ENCODE measurements around the gene LRP2.

The LRP2 gene

GRCh38 chr2:169362894-169363559 is 693 bp upstream of the LRP2 start:
- H3K36me3 ChIP-seq (ENCODE audit: control insufficient read depth in 4 of 4, insufficient read depth in 4 of 4, low read length in 3 of 4) = no peaks in the 10 kb centered on the region
- H3K27me3 ChIP-seq (replicated peaks in 2 of 5; ENCODE audit: control insufficient read depth in 4 of 5, insufficient read depth in 5 of 5, low read length in 4 of 5) = peaks cover 0 to 51% (median 32%) of the 10 kb centered on the region in 5 experiments
- no peaks in the 10 kb centered on the region for H3K9me3 ChIP-seq (ENCODE audit: control extremely low read depth in 1 of 5, control insufficient read depth in 4 of 5, insufficient read depth in 2 of 5, low read depth in 1 of 5, low read length in 4 of 5)
- ChIA-PET CTCF (no interaction called here), POLR2A (no interaction called here)
- DNase-seq = no peak
- WGBS (ENCODE audit: insufficient coverage) = 0% methylated on average over 16 of the region's 24 CpGs
- H3K27ac ChIP-seq (ENCODE audit: insufficient read depth in 1 of 2, low read depth in 1 of 2, low read length in 2 of 2, poor library complexity in 1 of 2, severe bottlenecking in 2 of 2) = no peak overlapping the region
- H3K4me3 ChIP-seq (ENCODE audit: control insufficient read depth in 1 of 7, extremely low read depth in 1 of 7, insufficient read depth in 4 of 7, low read depth in 2 of 7, low read length in 6 of 7) = peak overlapping the region; percentile 2 to 92 (median 80)
- peaks cover 6 to 39% (median 37%) of the 10 kb centered on the region in 4 experiments for H3K4me1 ChIP-seq (ENCODE audit: control extremely low read depth in 1 of 4, control insufficient read depth in 4 of 4, insufficient read depth in 4 of 4, low read length in 3 of 4)

GRCh38 chr2:169361706-169362117 is 622 bp downstream of the LRP2 start:
- Histone ChIP-seq H3K4me3 (ENCODE audit: control insufficient read depth in 1 of 7, extremely low read depth in 1 of 7, insufficient read depth in 4 of 7, low read depth in 2 of 7, low read length in 6 of 7) (peak overlapping the region; percentile 2 to 92 (median 80)), H3K27ac (ENCODE audit: insufficient read depth in 1 of 2, low read depth in 1 of 2, low read length in 2 of 2, poor library complexity in 1 of 2, severe bottlenecking in 2 of 2) (no peak overlapping the region), H3K9me3 (ENCODE audit: control extremely low read depth in 1 of 5, control insufficient read depth in 4 of 5, insufficient read depth in 2 of 5, low read depth in 1 of 5, low read length in 4 of 5) (no peaks in the 10 kb centered on the region), H3K36me3 (ENCODE audit: control insufficient read depth in 4 of 4, insufficient read depth in 4 of 4, low read length in 3 of 4) (no peaks in the 10 kb centered on the region), H3K4me1 (ENCODE audit: control extremely low read depth in 1 of 4, control insufficient read depth in 4 of 4, insufficient read depth in 4 of 4, low read length in 3 of 4) (peaks cover 6 to 39% (median 37%) of the 10 kb centered on the region in 4 experiments), H3K27me3 (replicated peaks in 2 of 5; ENCODE audit: control insufficient read depth in 4 of 5, insufficient read depth in 5 of 5, low read length in 4 of 5) (peaks cover 0 to 53% (median 32%) of the 10 kb centered on the region in 5 experiments)
- ChIA-PET CTCF (interaction anchor here (1.3 kb wide), 1 partner anchor 10 kb away, joined by 5 read pairs; no protein-coding TSS in a partner anchor), POLR2A (no interaction called here)
- 0% methylated on average over 24 of the region's 32 CpGs for WGBS (ENCODE audit: insufficient coverage)
- DNase-seq = peak in 2 of 3 donors; percentile 27 to 44

- ChIA-PET POLR2A (interaction anchor here (0.7 kb wide), 1 partner anchor 13 kb away, joined by 3 read pairs; no protein-coding TSS in a partner anchor), CTCF (interaction anchor here (1.3 kb wide), 1 partner anchor 9 kb away, joined by 5 read pairs; no protein-coding TSS in a partner anchor)
- 38% methylated on average over 13 of the region's 20 CpGs for WGBS (ENCODE audit: insufficient coverage)
Observed at GRCh38 chr2:169360984-169361705, 1.2 kb downstream of the LRP2 start.

GRCh38 chr2:169358016-169358415 is 4.3 kb downstream of the LRP2 start:
- Histone ChIP-seq H3K4me1 (ENCODE audit: control extremely low read depth in 1 of 4, control insufficient read depth in 4 of 4, insufficient read depth in 4 of 4, low read length in 3 of 4) (peaks cover 1 to 18% (median 16%) of the 10 kb centered on the region in 4 experiments), H3K9me3 (ENCODE audit: control extremely low read depth in 1 of 5, control insufficient read depth in 4 of 5, insufficient read depth in 2 of 5, low read depth in 1 of 5, low read length in 4 of 5) (no peaks in the 10 kb centered on the region), H3K4me3 (ENCODE audit: control insufficient read depth in 1 of 7, extremely low read depth in 1 of 7, insufficient read depth in 4 of 7, low read depth in 2 of 7, low read length in 6 of 7) (no peak overlapping the region), H3K36me3 (ENCODE audit: control insufficient read depth in 4 of 4, insufficient read depth in 4 of 4, low read length in 3 of 4) (no peaks in the 10 kb centered on the region), H3K27me3 (replicated peaks in 2 of 5; ENCODE audit: control insufficient read depth in 4 of 5, insufficient read depth in 5 of 5, low read length in 4 of 5) (peaks cover 0 to 43% (median 25%) of the 10 kb centered on the region in 5 experiments), H3K27ac (ENCODE audit: insufficient read depth in 1 of 2, low read depth in 1 of 2, low read length in 2 of 2, poor library complexity in 1 of 2, severe bottlenecking in 2 of 2) (no peak overlapping the region)
- ChIA-PET CTCF (no interaction called here), POLR2A (no interaction called here)
- DNase-seq = no peak
- 100% methylated on average over 1 of the region's 2 CpGs for WGBS (ENCODE audit: insufficient coverage)

More at GRCh38 chr2:169360984-169361705, 1.2 kb downstream of the LRP2 start:
- Histone ChIP-seq H3K27ac (ENCODE audit: insufficient read depth in 1 of 2, low read depth in 1 of 2, low read length in 2 of 2, poor library complexity in 1 of 2, severe bottlenecking in 2 of 2) (no peak overlapping the region), H3K9me3 (ENCODE audit: control extremely low read depth in 1 of 5, control insufficient read depth in 4 of 5, insufficient read depth in 2 of 5, low read depth in 1 of 5, low read length in 4 of 5) (no peaks in the 10 kb centered on the region), H3K36me3 (ENCODE audit: control insufficient read depth in 4 of 4, insufficient read depth in 4 of 4, low read length in 3 of 4) (no peaks in the 10 kb centered on the region), H3K4me1 (ENCODE audit: control extremely low read depth in 1 of 4, control insufficient read depth in 4 of 4, insufficient read depth in 4 of 4, low read length in 3 of 4) (peaks cover 6 to 39% (median 37%) of the 10 kb centered on the region in 4 experiments), H3K27me3 (replicated peaks in 2 of 5; ENCODE audit: control insufficient read depth in 4 of 5, insufficient read depth in 5 of 5, low read length in 4 of 5) (peaks cover 0 to 53% (median 35%) of the 10 kb centered on the region in 5 experiments), H3K4me3 (ENCODE audit: control insufficient read depth in 1 of 7, extremely low read depth in 1 of 7, insufficient read depth in 4 of 7, low read depth in 2 of 7, low read length in 6 of 7) (peak overlapping the region; percentile 2 to 92 (median 80))
- peak in 2 of 3 donors; percentile 7 to 20 for DNase-seq

GRCh38 chr2:169354244-169354643 is 8.1 kb downstream of the LRP2 start:
- CTCF ChIA-PET = interaction anchor here (1.1 kb wide), 1 partner anchor 10 kb away, joined by 3 read pairs; no protein-coding TSS in a partner anchor
- H3K36me3 ChIP-seq (ENCODE audit: control insufficient read depth in 4 of 4, insufficient read depth in 4 of 4, low read length in 3 of 4) = no peaks in the 10 kb centered on the region
- no peak overlapping the region for H3K27ac ChIP-seq (ENCODE audit: insufficient read depth in 1 of 2, low read depth in 1 of 2, low read length in 2 of 2, poor library complexity in 1 of 2, severe bottlenecking in 2 of 2)
- 100% methylated on average over 2 of the region's 2 CpGs for WGBS (ENCODE audit: insufficient coverage)
- DNase-seq = no peak
- no peaks in the 10 kb centered on the region for H3K4me1 ChIP-seq (ENCODE audit: control extremely low read depth in 1 of 4, control insufficient read depth in 4 of 4, insufficient read depth in 4 of 4, low read length in 3 of 4)
- H3K4me3 ChIP-seq (ENCODE audit: control insufficient read depth in 1 of 7, extremely low read depth in 1 of 7, insufficient read depth in 4 of 7, low read depth in 2 of 7, low read length in 6 of 7) = no peak overlapping the region
- H3K27me3 ChIP-seq (replicated peaks in 2 of 5; ENCODE audit: control insufficient read depth in 4 of 5, insufficient read depth in 5 of 5, low read length in 4 of 5) = peaks cover 0 to 10% (median 6%) of the 10 kb centered on the region in 5 experiments
- POLR2A ChIA-PET = no interaction called here
- H3K9me3 ChIP-seq (ENCODE audit: control extremely low read depth in 1 of 5, control insufficient read depth in 4 of 5, insufficient read depth in 2 of 5, low read depth in 1 of 5, low read length in 4 of 5) = no peaks in the 10 kb centered on the region

GRCh38 chr2:169351725-169352124 is 10.6 kb downstream of the LRP2 start:
- WGBS (ENCODE audit: insufficient coverage) = 83% methylated on average over 4 of the region's 4 CpGs
- no peak overlapping the region for H3K27ac ChIP-seq (ENCODE audit: insufficient read depth in 1 of 2, low read depth in 1 of 2, low read length in 2 of 2, poor library complexity in 1 of 2, severe bottlenecking in 2 of 2)
- H3K9me3 ChIP-seq (ENCODE audit: control extremely low read depth in 1 of 5, control insufficient read depth in 4 of 5, insufficient read depth in 2 of 5, low read depth in 1 of 5, low read length in 4 of 5) = no peaks in the 10 kb centered on the region
- H3K4me3 ChIP-seq (ENCODE audit: control insufficient read depth in 1 of 7, extremely low read depth in 1 of 7, insufficient read depth in 4 of 7, low read depth in 2 of 7, low read length in 6 of 7) = no peak overlapping the region
- ChIA-PET POLR2A (no interaction called here), CTCF (interaction anchor here (1.0 kb wide), 1 partner anchor 9 kb away, joined by 5 read pairs; no protein-coding TSS in a partner anchor)
- H3K36me3 ChIP-seq (ENCODE audit: control insufficient read depth in 4 of 4, insufficient read depth in 4 of 4, low read length in 3 of 4) = no peaks in the 10 kb centered on the region
- no peak for DNase-seq
- no peaks in the 10 kb centered on the region for H3K4me1 ChIP-seq (ENCODE audit: control extremely low read depth in 1 of 4, control insufficient read depth in 4 of 4, insufficient read depth in 4 of 4, low read length in 3 of 4)
- H3K27me3 ChIP-seq (replicated peaks in 2 of 5; ENCODE audit: control insufficient read depth in 4 of 5, insufficient read depth in 5 of 5, low read length in 4 of 5) = peaks cover 0 to 8% (median 0%) of the 10 kb centered on the region in 5 experiments

- H3K36me3 ChIP-seq (ENCODE audit: control insufficient read depth in 4 of 4, insufficient read depth in 4 of 4, low read length in 3 of 4) = no peaks in the 10 kb centered on the region
- POLR2A ChIA-PET = no interaction called here
- peaks cover 0 to 2% (median 0%) of the 10 kb centered on the region in 5 experiments for H3K27me3 ChIP-seq (replicated peaks in 2 of 5; ENCODE audit: control insufficient read depth in 4 of 5, insufficient read depth in 5 of 5, low read length in 4 of 5)
- no peak for DNase-seq
- 100% methylated on average over 1 of the region's 2 CpGs for WGBS (ENCODE audit: insufficient coverage)
- no peaks in the 10 kb centered on the region for H3K4me1 ChIP-seq (ENCODE audit: control extremely low read depth in 1 of 4, control insufficient read depth in 4 of 4, insufficient read depth in 4 of 4, low read length in 3 of 4)
- no peaks in the 10 kb centered on the region for H3K9me3 ChIP-seq (ENCODE audit: control extremely low read depth in 1 of 5, control insufficient read depth in 4 of 5, insufficient read depth in 2 of 5, low read depth in 1 of 5, low read length in 4 of 5)
- CTCF ChIA-PET = no interaction called here
- no peak overlapping the region for H3K27ac ChIP-seq (ENCODE audit: insufficient read depth in 1 of 2, low read depth in 1 of 2, low read length in 2 of 2, poor library complexity in 1 of 2, severe bottlenecking in 2 of 2)
- no peak overlapping the region for H3K4me3 ChIP-seq (ENCODE audit: control insufficient read depth in 1 of 7, extremely low read depth in 1 of 7, insufficient read depth in 4 of 7, low read depth in 2 of 7, low read length in 6 of 7)
Observed at GRCh38 chr2:169349535-169349934, 12.8 kb downstream of the LRP2 start.

Measured in common myeloid progenitor, CD34-positive (primary cell).